ENCODE measurements around the gene ATP2C2.
"Not testable (repeated sequence)": the region's sequence is repeated elsewhere in the genome, so short reads cannot be mapped to it uniquely, and the experiment has no call there.

ATP2C2 gene

GRCh38 chr16:84421938-84422220 is 53.5 kb downstream of the ATP2C2 start:
- DNase-seq, result no peak

- DNase-seq, result no peak
Observed at GRCh38 chr16:84423416-84423837, 55.1 kb downstream of the ATP2C2 start.

DNA sequence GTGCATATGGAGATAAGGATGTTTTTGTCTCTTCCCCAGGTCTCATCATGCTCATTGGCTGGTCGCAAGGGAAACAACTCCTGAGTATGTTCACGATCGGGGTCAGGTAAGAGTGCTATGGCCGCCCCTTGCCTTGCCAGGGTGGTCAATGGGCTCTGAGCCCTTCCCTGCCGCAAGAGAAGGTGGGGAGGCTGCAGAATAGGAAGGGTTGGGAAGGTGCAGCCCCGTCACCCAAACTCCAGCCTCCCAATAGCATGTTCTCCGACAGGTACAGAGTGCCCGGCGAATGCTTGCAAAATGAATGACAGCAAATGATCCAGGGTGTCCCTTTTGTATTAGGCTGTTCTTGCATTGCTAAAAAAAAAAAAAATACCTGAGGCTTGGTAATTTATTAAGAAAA is 57.4 kb downstream of the ATP2C2 start:
- DNase-seq, result no peak

GRCh38 chr16:84426804-84427203 is 58.5 kb downstream of the ATP2C2 start:
- no peak for DNase-seq

DNA sequence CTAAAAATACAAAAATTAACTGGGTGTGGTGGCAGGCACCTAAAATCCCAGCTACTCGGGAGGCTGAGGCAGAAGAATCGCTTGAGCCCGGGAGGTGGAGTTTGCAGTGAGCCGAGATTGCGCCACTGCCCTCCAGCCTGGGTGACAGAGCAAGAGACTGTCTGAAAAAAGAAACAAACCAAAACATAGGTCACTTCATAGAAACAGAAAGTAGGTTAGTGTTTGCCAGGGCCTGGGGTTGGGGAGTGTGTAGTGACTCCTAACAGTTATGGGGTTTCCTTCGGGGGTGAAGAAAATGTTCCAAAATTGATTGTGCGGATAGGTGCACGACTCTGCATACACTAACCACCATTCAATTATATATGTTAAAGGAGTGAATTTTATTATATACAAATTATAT is 59.2 kb downstream of the ATP2C2 start:
- DNase-seq, result no peak

- DNase-seq, result no peak
Observed at GRCh38 chr16:84430860-84431259, 62.5 kb downstream of the ATP2C2 start.

- DNase-seq, result no peak
Observed at GRCh38 chr16:84434800-84435199, 66.5 kb downstream of the ATP2C2 start.

GRCh38 chr16:84436196-84436595 is 67.9 kb downstream of the ATP2C2 start:
- no peak for DNase-seq

DNA sequence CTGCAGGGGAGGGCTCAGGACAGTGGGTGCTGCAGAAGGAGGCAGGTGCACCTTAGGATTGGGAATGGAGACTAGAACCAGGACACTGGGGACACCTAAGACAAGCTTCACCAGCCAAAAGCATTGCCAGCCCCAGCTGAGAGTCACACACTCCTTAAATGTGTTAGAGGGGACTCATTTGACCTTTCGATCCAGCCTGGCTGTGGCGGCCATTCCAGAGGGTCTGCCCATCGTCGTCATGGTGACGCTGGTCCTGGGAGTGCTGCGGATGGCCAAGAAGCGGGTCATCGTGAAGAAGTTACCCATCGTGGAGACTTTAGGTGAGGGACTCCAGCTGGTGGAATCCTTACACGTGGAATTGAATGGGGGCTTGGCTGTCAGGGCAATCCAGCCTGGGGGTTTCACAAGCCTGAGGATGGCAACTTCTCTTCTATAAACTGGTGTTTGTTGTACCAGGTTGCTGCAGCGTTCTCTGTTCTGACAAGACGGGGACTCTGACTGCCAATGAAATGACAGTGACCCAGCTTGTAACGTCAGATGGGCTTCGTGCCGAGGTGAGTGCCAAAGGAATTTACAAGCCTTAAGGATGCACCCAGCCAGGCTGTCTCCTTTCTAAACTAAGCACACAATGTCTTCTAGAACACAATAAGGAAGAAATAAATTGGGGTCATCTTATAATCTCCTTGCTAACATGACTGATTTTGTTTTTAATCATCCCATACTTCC is 70.8 kb downstream of the ATP2C2 start:
- DNase-seq, result no peak

- DNase-seq, result no peak
Observed at GRCh38 chr16:84442416-84443145, 74.2 kb downstream of the ATP2C2 start.

DNA sequence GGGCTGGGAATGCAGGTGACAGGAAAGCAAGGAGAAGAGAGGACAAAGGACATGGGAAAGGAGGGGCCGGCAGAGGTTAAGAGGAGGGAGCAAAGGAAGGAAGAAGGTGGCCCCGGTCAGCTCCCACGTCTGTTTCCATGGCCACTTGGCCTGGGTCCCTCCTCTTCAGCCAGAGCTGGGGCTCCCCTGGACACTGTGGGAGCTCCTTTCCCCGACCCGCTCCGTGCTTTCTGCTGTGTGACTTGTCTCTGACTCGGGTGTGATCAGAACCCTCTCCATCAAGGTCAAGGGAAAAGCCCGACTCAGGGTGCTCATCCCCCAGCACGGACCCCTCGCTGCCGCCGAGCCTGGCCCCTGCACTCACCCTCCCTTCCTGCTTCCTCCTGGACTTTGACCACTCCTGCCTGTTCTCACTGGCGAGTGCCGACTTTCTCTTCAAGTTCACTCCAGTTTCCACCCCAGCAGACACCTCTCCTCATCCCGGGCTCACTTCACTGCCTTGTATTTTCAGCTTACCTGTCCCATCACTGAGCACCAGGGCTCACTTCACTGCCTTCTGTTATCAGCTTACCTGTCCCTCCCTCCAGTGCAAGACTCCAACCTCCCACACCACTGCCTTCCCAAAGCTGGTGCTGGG is 74.9 kb downstream of the ATP2C2 start:
- no peak for DNase-seq

- no peak for DNase-seq
Observed at GRCh38 chr16:84444476-84444875, 76.1 kb downstream of the ATP2C2 start.

DNA sequence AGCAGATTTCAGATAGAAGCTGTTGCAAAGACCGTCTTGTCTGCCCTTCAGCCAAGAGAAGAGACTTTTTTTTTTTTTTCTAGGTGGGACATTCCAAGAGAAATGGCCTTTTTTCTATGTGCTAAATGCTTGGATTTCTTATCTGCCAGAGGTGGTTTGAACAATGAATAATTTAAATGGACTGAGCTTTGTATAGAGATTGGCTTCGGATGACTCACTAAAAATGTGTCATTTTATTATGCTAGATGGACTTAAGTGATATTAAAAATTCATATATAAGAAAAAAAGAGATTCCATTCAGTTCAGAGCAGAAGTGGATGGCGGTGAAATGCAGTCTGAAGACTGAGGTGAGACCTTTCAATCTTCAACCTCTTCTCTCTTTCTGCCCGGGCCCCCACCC is 77.7 kb downstream of the ATP2C2 start:
- no peak for DNase-seq

- no peak for DNase-seq
Observed at GRCh38 chr16:84446596-84447392, 78.5 kb downstream of the ATP2C2 start.

GRCh38 chr16:84448444-84448843 is 80.1 kb downstream of the ATP2C2 start:
- no peak for DNase-seq

DNA sequence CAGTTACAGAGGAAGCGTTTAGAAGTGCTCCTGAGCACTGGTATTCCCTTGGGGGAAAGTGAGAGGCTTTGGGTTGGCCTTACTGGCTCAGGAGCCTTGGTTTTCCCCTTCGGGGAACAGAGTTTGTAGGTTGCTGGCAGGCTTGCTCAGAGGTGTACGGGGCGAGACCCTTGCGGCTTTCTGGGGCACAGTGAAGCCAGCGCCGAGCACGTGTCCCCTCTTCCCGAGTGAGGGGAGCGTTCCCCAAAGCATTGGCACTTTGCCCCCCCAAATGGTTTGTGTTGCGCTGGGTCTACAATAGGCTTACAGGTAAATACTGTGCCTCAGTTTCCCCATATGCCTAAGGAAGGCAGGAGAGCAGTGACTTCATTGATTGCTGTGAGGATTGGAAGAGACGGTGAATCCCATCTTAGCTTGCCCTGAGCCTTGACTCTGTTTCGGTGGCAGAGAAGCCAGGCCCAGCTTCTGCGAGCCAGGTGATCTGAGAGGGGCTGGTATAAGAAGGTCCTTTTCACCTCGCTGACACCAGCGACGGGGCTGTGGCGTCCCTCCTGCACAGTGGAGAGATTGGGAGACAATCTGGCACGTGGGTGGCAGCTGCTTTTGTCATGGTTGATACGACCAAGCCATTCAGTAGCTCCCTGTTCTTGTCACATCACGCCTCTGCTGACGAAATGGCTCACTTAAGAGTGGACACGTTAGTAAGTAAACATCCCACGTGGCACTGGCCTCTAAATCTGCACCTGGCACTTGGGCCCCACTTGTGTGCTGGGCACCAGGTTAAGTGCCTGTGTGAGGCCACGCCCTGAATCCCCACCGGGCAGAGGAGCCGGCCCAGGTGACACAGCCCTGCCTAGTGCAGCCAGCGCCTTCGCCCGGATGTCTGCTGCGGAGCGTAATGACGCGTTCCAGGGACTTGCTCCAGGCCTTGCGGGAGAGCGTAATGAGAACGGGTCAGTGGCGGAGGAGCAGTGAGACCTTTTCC is 81.1 kb downstream of the ATP2C2 start:
- DNase-seq, result no peak

DNA sequence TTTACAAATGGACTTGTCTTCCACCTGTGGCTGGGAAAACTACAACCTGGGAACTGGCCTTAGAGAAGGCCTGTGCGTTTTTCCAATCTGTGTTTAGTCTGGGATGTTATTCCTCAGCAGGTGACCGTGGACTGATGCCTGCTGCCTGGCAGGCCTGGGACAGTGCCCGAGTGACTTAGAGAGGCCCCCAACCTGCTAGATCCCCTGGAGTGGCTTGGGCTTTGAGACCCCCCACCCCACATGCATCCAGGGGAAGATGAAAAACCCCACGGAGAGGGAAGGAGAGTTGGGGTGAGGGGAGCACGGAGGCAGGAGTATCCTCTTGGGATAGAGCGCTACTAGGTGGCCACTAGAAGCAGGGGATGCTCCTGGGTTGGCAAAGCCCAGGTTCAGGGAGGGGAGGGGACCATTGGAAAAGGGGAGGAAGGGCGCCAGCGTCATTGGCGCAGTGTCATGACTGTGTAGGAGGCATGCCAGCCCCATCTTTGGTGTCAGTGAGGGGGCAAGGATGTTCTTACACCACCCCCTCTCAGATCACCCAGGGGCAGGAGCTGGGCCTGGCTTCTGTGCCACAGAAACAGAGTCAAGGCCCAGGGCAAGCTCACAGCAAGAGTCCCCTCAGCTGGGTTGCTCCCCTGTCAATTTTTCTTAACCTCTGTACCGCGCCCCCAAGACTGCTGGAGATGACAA is 82.0 kb downstream of the ATP2C2 start:
- no peak for DNase-seq

DNA sequence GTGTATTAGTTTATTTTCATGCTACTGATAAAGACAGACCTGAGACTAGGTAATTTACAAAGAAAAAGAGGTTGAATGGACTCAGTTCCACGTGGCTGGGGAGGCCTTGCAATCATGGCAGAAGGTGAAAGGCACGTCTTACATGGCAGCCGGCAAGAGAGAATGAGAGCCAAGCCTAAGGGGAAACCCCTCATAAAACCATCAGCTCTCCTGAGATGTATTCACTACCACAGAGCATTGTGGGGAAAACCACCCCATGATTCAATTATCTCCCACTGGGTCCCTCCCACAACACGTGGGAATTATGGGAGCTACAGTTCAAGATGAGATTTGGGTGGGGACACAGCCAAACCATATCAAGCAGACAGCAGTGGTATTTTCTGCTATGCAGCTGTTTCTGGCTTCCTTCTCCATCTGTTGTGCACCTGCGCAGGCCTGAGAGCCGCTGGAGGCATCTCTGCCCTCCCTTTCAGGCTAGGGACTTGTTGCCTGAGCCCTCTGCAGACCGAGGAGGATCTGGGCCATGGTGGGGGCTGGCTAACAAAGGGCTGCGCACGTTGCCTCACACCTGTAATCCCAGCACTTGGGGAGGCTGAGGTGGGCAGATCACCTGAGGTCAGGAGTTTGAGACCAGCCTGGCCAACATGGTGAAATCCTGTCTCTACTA is 82.8 kb downstream of the ATP2C2 start:
- DNase-seq, result not testable (repeated sequence)

DNA sequence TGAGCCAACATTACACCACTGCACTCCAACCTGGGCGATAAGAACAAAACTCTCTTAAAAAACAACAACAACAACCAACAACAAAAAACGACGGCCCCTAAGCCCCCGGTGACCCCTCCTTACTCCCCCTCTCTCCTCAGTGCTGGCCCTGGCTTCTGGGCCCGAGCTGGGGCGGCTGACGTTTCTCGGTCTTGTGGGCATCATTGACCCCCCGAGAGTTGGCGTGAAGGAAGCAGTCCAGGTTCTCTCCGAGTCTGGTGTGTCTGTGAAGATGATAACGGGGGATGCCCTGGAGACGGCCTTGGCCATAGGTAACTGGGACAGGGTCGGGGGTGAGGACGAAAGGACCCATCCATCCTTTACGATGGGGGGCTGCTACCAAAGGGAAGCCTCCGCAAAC is 83.4 kb downstream of the ATP2C2 start:
- no peak for DNase-seq

DNA sequence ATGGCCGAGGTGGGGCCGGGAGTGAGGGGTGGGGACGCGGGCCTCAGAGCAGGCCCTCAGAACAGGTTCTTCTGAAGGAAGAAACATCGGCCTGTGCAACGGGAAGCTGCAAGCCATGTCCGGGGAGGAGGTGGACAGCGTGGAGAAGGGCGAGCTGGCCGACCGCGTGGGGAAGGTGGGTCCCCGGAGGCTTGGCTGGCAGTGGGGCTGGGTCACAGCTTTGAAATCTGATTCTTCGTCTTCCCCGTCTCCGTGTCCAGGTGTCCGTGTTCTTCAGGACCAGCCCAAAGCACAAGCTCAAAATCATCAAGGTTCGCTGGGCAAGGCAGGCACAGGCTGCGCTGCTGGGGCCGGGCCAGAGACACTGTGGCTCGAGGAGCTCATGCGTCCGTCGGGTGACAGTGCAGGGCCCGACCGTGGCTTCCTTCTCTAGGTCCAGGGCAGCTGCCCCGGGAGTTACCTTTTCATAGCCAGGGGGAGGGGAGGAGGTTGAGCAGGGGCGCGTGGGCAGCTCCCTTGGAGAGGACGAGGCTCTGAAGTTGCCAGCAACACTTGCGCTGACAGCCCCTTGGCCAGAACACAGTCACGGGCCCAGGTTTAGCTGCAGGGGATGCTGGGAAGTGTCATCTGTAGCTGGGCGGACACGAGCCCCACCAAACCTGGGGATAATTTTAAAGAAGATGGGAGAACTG is 84.9 kb downstream of the ATP2C2 start:
- DNase-seq, result no peak

Measured in CD4-positive, alpha-beta T cell treated with Interleukin-15 for 1 hour (primary cell).